ENCODE results near the gene KIAA0232.

- TF ChIP-seq CTCF (IDR thresholded peaks at IDR 0.05; ENCODE audit: low read depth, low read length) (no peak), EZH2phosphoT487 (IDR thresholded peaks at IDR 0.05; ENCODE audit: low read depth) (no peak)
Observed at GRCh38 chr4:6910960-6911874, 128.7 kb downstream of the KIAA0232 start.

Measured in OCI-LY3 (cell line).